GM18858 (cell line): Measurements from ENCODE around the gene CXCL10.
"Not testable (repeated sequence)": the region's sequence is repeated elsewhere in the genome, so short reads cannot be mapped to it uniquely, and the experiment has no call there.

Experiments used
- ATAC-seq: cut with Tn5 transposase; IDR thresholded peaks from one replicate; pipeline ENCODE4 v1.9.1; 2021; ENCODE audit not compliant: unreplicated experiment

The CXCL10 gene

GRCh38 chr4:76023389-76023788, at the start of gene CXCL10:
Gene CXCL10, minus strand, starts transcription at chr4:76023497. Its CDS starts 66 bp downstream, at chr4:76023431.
- ATAC-seq, result no peak

DNA sequence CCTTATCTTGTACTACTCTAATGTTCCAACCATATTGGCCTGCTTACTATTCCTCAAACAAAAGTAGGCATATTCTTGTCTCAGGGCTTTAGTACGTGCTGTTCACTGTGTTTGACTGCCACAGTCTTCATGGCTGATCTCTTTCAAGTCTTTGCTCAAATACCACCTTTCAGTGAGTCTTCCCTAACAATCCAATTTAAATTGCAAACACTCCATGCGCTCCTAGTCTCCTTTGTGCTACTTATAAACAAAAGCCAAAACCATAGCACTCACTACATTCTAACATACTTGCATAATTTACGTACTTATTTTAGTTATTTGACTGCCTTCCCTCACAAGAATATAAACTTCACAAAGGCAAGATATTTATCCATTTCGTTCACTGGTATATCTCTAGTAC, 49.5 kb upstream of the CXCL10 start:
- no peak for ATAC-seq

DNA sequence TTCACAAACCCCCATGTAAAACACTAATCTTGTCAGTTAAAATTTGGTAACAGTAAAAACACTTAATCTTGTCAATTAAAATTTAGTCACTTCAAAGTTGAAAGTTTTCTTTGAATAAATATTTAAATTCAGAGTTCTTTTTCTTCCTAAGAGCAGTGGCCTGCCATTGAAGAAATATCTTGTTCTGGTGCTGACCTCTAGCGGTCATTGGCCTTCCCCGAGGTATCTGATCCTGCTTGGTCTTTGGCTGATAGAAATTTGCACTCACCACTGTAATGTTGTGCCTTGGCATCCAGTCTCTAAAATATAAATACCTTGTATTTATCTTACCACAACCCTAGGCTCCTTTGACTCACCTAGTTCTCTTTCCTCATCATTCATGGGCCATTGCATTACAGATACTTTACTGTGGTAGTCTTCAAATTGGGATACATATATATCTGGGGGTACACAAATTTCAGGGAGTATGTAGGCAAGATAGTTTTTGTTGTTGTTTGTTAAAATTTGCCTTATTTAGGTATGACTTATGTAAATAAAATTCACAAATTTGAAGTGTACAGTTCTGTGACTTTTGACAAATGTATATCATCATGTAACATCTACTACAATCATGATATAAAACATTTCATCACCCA, 44.5 kb upstream of the CXCL10 start:
- ATAC-seq, result peak; percentile 62

DNA sequence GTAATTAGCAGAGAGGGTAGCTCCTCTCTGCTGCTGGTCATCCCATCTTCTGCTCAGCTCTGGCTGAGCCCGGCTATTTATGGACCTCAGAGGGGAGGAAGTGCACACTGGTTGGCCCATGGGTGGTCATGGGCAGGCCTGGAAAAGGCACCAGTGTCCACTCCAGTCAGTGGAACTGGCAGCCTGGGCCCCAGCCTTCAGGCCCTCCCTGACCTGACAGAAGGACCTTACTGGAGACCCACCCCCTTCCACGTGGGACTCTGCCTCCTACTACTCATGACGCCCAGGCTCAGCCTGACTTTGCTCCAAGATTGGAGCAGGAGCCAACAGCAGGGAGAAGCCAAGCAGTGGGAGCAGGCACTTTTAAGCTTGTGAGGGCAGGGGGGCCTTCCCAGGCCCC, 43.2 kb upstream of the CXCL10 start:
- ATAC-seq, result no peak

DNA sequence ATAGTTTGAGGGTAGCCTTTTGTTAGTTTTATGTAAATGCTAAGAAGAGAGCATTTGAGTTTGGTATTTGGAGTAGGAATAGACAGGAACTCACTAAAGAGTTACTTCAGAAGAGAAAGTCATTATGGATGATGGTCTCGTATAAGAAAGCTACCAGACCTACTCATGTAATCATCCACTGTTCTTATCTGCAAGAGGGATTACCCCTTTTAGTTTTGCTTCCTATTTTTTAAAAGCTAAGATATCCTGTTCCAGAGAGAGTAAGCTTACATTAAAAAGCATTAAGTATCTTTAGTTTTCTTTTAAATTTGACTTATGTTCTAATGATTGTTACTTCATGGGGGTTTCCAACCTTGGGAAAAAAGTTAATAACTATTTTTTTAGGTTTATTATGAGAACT, 38.7 kb upstream of the CXCL10 start:
- peak; percentile 58 for ATAC-seq

- no peak for ATAC-seq
Measured at GRCh38 chr4:76061421-76061820, 38.1 kb upstream of the CXCL10 start.

GRCh38 chr4:76060506-76060905, 37.2 kb upstream of the CXCL10 start:
- no peak for ATAC-seq

GRCh38 chr4:76059750-76060149, 36.5 kb upstream of the CXCL10 start:
- ATAC-seq, result no peak

DNA sequence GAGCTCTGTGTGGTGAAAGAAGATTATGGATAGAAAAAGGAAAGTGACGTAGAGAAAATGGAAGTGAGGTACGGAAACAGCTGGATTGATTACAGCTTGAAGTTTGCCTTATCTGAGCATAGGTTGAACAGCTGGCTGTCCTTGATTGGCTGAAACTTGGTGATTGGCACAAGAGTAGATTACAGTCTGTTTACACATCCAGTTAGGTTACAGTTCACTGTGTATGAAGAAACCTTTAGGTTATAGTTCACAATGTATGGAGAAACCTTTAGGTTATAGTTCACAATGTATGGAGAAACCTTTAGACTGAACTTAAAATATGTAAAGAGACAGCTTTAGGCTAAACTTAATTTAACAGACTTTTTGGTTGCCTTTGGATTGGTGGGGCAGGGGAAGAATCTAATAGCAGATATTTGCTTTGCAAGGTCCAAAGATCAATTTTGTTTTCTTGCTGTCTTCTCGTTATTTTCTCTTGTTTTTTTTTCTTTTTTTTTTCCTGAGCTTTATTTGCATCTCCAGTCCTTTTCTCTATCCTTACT, 35.7 kb upstream of the CXCL10 start:
- no peak for ATAC-seq

DNA sequence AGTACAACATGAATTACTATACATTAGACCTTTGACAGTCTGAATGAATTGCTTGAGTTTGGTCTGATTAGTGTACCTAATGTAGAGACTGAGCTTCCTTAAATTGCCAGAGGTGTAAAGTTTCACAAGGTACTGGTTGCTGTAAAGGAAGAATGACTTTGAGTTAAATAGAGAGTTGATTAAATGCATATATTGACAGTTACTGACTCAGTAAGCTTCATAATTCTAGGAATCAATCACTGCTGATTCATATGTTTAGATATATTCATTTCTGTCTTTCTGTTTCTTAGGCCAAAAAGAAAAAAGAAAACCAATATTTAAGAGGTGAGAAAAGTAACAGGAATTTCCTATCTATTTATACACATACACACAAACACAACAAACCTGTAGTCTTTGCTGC, 35.0 kb upstream of the CXCL10 start:
- peak; percentile 44 for ATAC-seq

GRCh38 chr4:76055421-76055820, 32.1 kb upstream of the CXCL10 start:
- no peak for ATAC-seq

DNA sequence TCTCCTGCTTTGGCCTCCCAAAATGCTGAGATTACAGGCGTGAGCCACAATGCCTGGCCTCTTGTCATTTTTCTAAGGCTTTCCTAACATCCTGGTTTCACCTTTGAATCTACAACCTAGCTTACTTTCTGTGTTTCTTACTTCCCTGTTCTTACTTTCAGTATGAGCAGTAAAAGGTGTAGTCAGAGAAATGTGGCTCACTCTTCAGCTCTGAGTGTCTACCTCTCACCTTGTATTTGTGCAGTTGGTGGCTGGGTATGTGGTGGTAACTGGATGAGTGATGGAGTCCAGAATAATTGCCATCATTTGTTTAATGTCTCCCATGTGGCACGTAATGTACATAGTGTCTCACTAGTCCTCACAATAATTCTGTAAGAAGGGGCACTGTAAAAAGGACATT, 31.7 kb upstream of the CXCL10 start:
- ATAC-seq, result peak; percentile 96

DNA sequence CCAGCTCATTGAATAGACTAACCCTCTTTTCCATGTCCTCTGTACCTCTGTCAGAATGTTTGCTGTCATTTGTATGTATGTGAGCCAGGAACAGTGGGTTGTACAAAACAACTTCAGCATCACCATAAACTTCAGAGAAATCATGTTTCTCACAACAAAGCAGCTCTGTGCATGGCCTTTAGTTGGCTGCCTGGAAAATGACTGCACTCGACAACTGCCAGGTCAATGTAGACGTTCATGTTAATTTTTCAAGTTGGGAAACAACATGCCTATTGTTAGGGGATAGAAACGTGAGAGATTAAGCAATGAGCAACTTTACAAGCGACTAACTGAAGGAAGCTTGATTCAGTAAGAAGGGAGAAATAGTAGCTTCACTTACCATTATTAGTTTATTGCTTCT, 30.4 kb upstream of the CXCL10 start:
- ATAC-seq, result no peak

GRCh38 chr4:76050560-76051050, 27.3 kb upstream of the CXCL10 start:
- ATAC-seq, result not testable (repeated sequence)

DNA sequence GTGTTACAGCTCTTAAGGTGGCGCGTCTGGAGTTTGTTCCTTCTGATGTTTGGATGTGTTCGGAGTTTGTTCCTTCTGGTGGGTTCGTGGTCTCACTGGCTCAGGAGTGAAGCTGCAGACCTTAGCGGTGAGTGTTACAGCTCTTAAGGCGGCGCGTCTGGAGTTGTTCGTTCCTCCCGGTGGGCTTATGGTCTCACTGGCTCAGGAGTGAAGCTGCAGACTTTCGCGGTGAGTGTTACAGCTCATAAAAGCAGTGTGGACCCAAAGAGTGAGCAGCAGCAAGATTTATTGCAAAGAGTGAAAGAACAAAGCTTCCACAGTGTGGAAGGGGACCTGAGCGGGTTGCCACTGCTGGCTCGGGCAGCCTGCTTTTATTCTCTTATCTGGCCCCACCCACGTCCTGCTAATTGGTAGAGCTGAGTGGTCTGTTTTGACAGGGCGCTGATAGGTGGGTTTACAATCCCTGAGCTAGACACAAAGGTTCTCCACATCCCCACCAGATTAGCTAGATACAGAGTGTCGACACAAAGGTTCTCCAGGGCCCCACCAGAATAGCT, 26.6 kb upstream of the CXCL10 start:
- not testable (repeated sequence) for ATAC-seq

- not testable (repeated sequence) for ATAC-seq
Measured at GRCh38 chr4:76044686-76045085, 21.4 kb upstream of the CXCL10 start.

- not testable (repeated sequence) for ATAC-seq
Measured at GRCh38 chr4:76043306-76043705, 20.0 kb upstream of the CXCL10 start.

GRCh38 chr4:76042241-76042998, 19.1 kb upstream of the CXCL10 start:
- ATAC-seq, result not testable (repeated sequence)

DNA sequence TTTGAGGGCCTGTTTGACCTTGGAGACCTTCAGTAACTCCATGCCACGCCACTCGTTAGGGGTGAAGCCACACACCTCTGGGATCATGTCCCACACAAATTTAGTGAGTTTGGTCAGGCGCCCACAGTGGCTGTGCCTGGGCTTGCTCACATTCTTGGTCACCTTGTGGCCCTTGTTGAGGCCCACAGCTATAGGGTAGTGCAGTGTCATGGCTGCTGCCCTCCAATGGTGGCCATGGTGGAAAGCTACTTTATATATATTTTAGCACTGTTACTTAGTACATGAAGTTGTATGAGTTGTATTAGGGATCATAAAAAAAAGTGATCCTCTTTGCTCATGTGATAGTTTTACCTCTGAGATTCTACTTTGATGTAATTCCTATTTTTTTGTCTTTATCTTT, 13.6 kb upstream of the CXCL10 start:
- no peak for ATAC-seq

GRCh38 chr4:76035799-76036380, 12.6 kb upstream of the CXCL10 start, which contains the start of gene CXCL11:
Gene CXCL11, minus strand, starts transcription at chr4:76036070. Its CDS starts 83 bp downstream, at chr4:76035987.
- no peak for ATAC-seq

DNA sequence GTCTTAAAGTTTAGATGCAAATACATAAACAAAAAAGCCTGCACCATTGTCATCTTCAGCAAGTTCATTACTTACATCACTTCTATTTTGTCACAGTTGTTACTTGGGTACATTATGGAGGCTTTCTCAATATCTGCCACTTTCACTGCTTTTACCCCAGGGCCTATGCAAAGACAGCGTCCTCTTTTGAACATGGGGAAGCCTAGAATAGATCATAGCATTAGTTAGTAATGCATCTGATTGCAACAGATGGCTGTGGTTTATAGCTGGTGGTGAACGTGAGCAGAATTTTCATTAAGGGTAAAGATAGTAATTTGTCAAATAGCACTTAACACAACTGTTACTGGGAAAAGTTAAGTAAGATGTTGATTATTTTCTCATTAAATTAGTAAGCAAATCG, 11.8 kb upstream of the CXCL10 start:
- ATAC-seq, result no peak
